Measurements from ENCODE around the gene RYR3. TPM values are rescaled to one million over a fixed set of nuclear protein-coding genes. Genes with fewer than 3 reads are reported as not detected.
"Not testable (repeated sequence)": the region's sequence is repeated elsewhere in the genome, so short reads cannot be mapped to it uniquely, and the experiment has no call there.

RYR3 gene
- total and polyA plus RNA-seq, 2 donors = 1.4 to 10.4 TPM

DNA sequence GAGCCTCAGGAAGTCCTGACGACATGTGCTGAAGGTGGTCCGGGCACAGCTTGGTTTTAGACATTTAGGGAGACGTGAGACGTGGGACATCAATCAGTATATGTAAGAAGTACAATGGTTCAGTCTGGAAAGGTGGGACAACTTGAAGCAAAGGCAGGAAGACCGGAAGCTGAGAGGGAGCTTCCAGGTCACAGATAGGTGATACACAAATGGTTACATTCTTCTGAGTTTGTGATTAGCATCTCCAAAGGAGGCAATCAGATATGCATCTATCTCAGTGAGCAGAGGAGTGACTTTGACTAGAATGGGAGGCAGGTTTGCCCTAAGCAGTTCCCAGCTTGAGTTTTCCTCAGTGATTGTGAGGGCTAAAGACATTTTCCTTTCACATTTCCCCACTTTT is 282.1 kb downstream of the RYR3 start:
- no peaks in the 10 kb centered on the region for H3K4me1 ChIP-seq (ENCODE audit: control insufficient read depth in 2 of 2, insufficient read depth in 2 of 2, low read length in 2 of 2)
- H3K27me3 ChIP-seq (ENCODE audit: control insufficient read depth in 2 of 2, insufficient read depth in 1 of 2, low read length in 1 of 2) = no peaks in the 10 kb centered on the region
- no peak for DNase-seq (ENCODE audit: low read depth in 6 of 9, low spot score in 9 of 9)
- no peak overlapping the region for H3K27ac ChIP-seq (ENCODE audit: low read depth in 1 of 2, low read length in 1 of 2)
- H3K4me3 ChIP-seq (ENCODE audit: low read length in 2 of 2) = no peak overlapping the region
- H3K36me3 ChIP-seq (ENCODE audit: control insufficient read depth in 2 of 2, insufficient read depth in 2 of 2, low read length in 1 of 2) = no peaks in the 10 kb centered on the region
- no peaks in the 10 kb centered on the region for H3K9me3 ChIP-seq (ENCODE audit: control insufficient read depth in 2 of 2, insufficient read depth in 1 of 2, low read length in 1 of 2)
- WGBS = 93% methylated on average over 5 of the region's 5 CpGs

DNA sequence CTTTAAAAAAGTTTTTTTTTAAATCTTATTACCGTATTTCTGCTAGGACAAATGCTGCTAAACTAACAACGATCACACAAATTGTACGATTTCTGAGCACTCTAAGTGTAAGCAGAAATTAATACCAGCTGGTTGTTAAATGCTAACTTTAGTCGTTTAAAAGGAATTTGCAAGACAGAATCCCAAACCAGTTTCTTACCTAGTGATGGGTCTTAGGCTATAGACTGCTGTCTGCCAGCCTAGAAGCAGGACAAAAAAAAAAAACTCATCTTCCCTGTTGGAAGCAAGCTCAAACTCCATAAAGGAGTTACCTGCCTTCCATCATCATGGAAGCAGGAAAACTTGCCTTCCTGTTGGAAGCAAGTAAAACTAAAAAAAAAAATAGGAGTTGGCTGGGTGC is 287.6 kb downstream of the RYR3 start:
- not testable (repeated sequence) for H3K4me3 ChIP-seq (ENCODE audit: low read length in 2 of 2); H3K27ac ChIP-seq (ENCODE audit: low read depth in 1 of 2, low read length in 1 of 2); H3K4me1 ChIP-seq (ENCODE audit: control insufficient read depth in 2 of 2, insufficient read depth in 2 of 2, low read length in 2 of 2); DNase-seq (ENCODE audit: low read depth in 6 of 9, low spot score in 9 of 9); H3K36me3 ChIP-seq (ENCODE audit: control insufficient read depth in 2 of 2, insufficient read depth in 2 of 2, low read length in 1 of 2); H3K9me3 ChIP-seq (ENCODE audit: control insufficient read depth in 2 of 2, insufficient read depth in 1 of 2, low read length in 1 of 2); H3K27me3 ChIP-seq (ENCODE audit: control insufficient read depth in 2 of 2, insufficient read depth in 1 of 2, low read length in 1 of 2)
- 77% methylated on average over 4 of the region's 4 CpGs for WGBS

GRCh38 chr15:33600212-33600611 is 289.4 kb downstream of the RYR3 start:
- H3K36me3 ChIP-seq (ENCODE audit: control insufficient read depth in 2 of 2, insufficient read depth in 2 of 2, low read length in 1 of 2) = no peaks in the 10 kb centered on the region
- H3K4me3 ChIP-seq (ENCODE audit: low read length in 2 of 2) = no peak overlapping the region
- no peaks in the 10 kb centered on the region for H3K27me3 ChIP-seq (ENCODE audit: control insufficient read depth in 2 of 2, insufficient read depth in 1 of 2, low read length in 1 of 2)
- no peaks in the 10 kb centered on the region for H3K4me1 ChIP-seq (ENCODE audit: control insufficient read depth in 2 of 2, insufficient read depth in 2 of 2, low read length in 2 of 2)
- no peak overlapping the region for H3K27ac ChIP-seq (ENCODE audit: low read depth in 1 of 2, low read length in 1 of 2)
- WGBS = 89% methylated on average over 7 of the region's 7 CpGs
- DNase-seq (ENCODE audit: low read depth in 6 of 9, low spot score in 9 of 9) = no peak
- H3K9me3 ChIP-seq (ENCODE audit: control insufficient read depth in 2 of 2, insufficient read depth in 1 of 2, low read length in 1 of 2) = no peaks in the 10 kb centered on the region

- no peak for DNase-seq (ENCODE audit: low read depth in 6 of 9, low spot score in 9 of 9)
- H3K27me3 ChIP-seq (ENCODE audit: control insufficient read depth in 2 of 2, insufficient read depth in 1 of 2, low read length in 1 of 2) = no peaks in the 10 kb centered on the region
- WGBS = 95% methylated on average over 4 of the region's 4 CpGs
Measured at GRCh38 chr15:33601461-33601860, 290.7 kb downstream of the RYR3 start.

GRCh38 chr15:33608714-33609113 is 297.9 kb downstream of the RYR3 start:
- Histone ChIP-seq H3K9me3 (ENCODE audit: control insufficient read depth in 2 of 2, insufficient read depth in 1 of 2, low read length in 1 of 2) (no peaks in the 10 kb centered on the region), H3K36me3 (ENCODE audit: control insufficient read depth in 2 of 2, insufficient read depth in 2 of 2, low read length in 1 of 2) (no peaks in the 10 kb centered on the region), H3K4me1 (ENCODE audit: control insufficient read depth in 2 of 2, insufficient read depth in 2 of 2, low read length in 2 of 2) (no peaks in the 10 kb centered on the region), H3K27ac (ENCODE audit: low read depth in 1 of 2, low read length in 1 of 2) (no peak overlapping the region), H3K4me3 (ENCODE audit: low read length in 2 of 2) (no peak overlapping the region), H3K27me3 (ENCODE audit: control insufficient read depth in 2 of 2, insufficient read depth in 1 of 2, low read length in 1 of 2) (no peaks in the 10 kb centered on the region)
- no peak for DNase-seq (ENCODE audit: low read depth in 6 of 9, low spot score in 9 of 9)
- WGBS = 85% methylated on average over 7 of the region's 7 CpGs

More at GRCh38 chr15:33601461-33601860, 290.7 kb downstream of the RYR3 start:
- Histone ChIP-seq H3K4me3 (ENCODE audit: low read length in 2 of 2) (no peak overlapping the region), H3K36me3 (ENCODE audit: control insufficient read depth in 2 of 2, insufficient read depth in 2 of 2, low read length in 1 of 2) (no peaks in the 10 kb centered on the region), H3K27ac (ENCODE audit: low read depth in 1 of 2, low read length in 1 of 2) (no peak overlapping the region), H3K9me3 (ENCODE audit: control insufficient read depth in 2 of 2, insufficient read depth in 1 of 2, low read length in 1 of 2) (no peaks in the 10 kb centered on the region), H3K4me1 (ENCODE audit: control insufficient read depth in 2 of 2, insufficient read depth in 2 of 2, low read length in 2 of 2) (no peaks in the 10 kb centered on the region)

DNA sequence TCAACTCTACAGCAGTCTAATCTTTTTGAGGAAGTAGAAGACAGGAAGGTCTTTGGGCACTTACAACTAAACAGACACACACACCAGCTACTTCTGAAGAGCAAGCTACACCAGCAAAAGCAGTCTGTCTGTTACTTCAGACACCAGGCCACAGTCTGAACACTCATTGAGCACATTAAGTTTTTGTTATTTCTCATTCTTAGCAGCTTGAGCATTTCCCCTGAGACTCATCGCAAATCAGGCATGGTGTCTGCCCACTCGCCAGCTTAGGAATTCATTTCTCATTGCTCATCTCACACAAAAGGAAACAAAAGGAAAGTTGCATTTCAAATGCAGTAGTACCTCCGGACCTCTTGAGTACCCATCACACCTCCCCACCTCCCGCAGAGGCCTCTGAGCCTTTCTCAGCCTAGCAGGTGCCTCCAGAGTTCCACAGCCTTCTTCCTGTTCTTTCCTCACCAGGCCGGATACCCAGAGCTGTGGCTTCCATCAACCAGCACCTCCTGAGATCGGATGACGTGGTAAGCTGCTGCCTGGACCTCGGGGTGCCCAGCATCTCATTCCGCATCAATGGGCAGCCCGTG is 302.0 kb downstream of the RYR3 start:
- no peaks in the 10 kb centered on the region for H3K4me1 ChIP-seq (ENCODE audit: control insufficient read depth in 2 of 2, insufficient read depth in 2 of 2, low read length in 2 of 2)
- H3K27ac ChIP-seq (ENCODE audit: low read depth in 1 of 2, low read length in 1 of 2) = no peak overlapping the region
- no peak overlapping the region for H3K4me3 ChIP-seq (ENCODE audit: low read length in 2 of 2)
- no peak for DNase-seq (ENCODE audit: low read depth in 6 of 9, low spot score in 9 of 9)
- no peaks in the 10 kb centered on the region for H3K36me3 ChIP-seq (ENCODE audit: control insufficient read depth in 2 of 2, insufficient read depth in 2 of 2, low read length in 1 of 2)
- no peaks in the 10 kb centered on the region for H3K27me3 ChIP-seq (ENCODE audit: control insufficient read depth in 2 of 2, insufficient read depth in 1 of 2, low read length in 1 of 2)
- H3K9me3 ChIP-seq (ENCODE audit: control insufficient read depth in 2 of 2, insufficient read depth in 1 of 2, low read length in 1 of 2) = no peaks in the 10 kb centered on the region
- WGBS = 93% methylated on average over 10 of the region's 10 CpGs

GRCh38 chr15:33616475-33616874 is 305.7 kb downstream of the RYR3 start:
- Histone ChIP-seq H3K27me3 (ENCODE audit: control insufficient read depth in 2 of 2, insufficient read depth in 1 of 2, low read length in 1 of 2) (no peaks in the 10 kb centered on the region), H3K9me3 (ENCODE audit: control insufficient read depth in 2 of 2, insufficient read depth in 1 of 2, low read length in 1 of 2) (no peaks in the 10 kb centered on the region), H3K4me3 (ENCODE audit: low read length in 2 of 2) (no peak overlapping the region), H3K4me1 (ENCODE audit: control insufficient read depth in 2 of 2, insufficient read depth in 2 of 2, low read length in 2 of 2) (no peaks in the 10 kb centered on the region), H3K36me3 (ENCODE audit: control insufficient read depth in 2 of 2, insufficient read depth in 2 of 2, low read length in 1 of 2) (no peaks in the 10 kb centered on the region), H3K27ac (ENCODE audit: low read depth in 1 of 2, low read length in 1 of 2) (no peak overlapping the region)
- no peak for DNase-seq (ENCODE audit: low read depth in 6 of 9, low spot score in 9 of 9)
- 26% methylated on average over 3 of the region's 3 CpGs for WGBS

DNA sequence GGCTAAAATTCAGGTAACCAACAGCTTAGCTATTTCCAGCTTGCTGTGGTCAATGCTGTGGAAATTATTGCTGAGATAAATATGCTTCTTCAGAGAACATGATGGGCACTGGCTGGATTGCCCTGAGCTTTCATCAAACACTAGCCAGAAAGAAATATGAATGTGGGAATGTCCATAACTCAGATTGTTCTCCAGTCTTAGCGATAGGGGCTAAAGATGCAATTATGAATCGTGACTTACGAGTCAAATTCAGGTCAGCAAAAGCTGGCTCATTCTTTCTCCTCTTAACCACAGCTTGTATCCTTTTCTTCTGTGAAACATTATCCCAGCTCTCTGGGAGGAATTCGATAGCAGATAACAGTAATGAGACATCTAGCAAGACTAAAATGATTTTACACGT is 307.6 kb downstream of the RYR3 start:
- H3K9me3 ChIP-seq (ENCODE audit: control insufficient read depth in 2 of 2, insufficient read depth in 1 of 2, low read length in 1 of 2) = no peaks in the 10 kb centered on the region
- 93% methylated on average over 5 of the region's 5 CpGs for WGBS
- no peaks in the 10 kb centered on the region for H3K27me3 ChIP-seq (ENCODE audit: control insufficient read depth in 2 of 2, insufficient read depth in 1 of 2, low read length in 1 of 2)
- H3K27ac ChIP-seq (ENCODE audit: low read depth in 1 of 2, low read length in 1 of 2) = no peak overlapping the region
- H3K36me3 ChIP-seq (ENCODE audit: control insufficient read depth in 2 of 2, insufficient read depth in 2 of 2, low read length in 1 of 2) = no peaks in the 10 kb centered on the region
- no peak for DNase-seq (ENCODE audit: low read depth in 6 of 9, low spot score in 9 of 9)
- H3K4me3 ChIP-seq (ENCODE audit: low read length in 2 of 2) = no peak overlapping the region
- H3K4me1 ChIP-seq (ENCODE audit: control insufficient read depth in 2 of 2, insufficient read depth in 2 of 2, low read length in 2 of 2) = no peaks in the 10 kb centered on the region

DNA sequence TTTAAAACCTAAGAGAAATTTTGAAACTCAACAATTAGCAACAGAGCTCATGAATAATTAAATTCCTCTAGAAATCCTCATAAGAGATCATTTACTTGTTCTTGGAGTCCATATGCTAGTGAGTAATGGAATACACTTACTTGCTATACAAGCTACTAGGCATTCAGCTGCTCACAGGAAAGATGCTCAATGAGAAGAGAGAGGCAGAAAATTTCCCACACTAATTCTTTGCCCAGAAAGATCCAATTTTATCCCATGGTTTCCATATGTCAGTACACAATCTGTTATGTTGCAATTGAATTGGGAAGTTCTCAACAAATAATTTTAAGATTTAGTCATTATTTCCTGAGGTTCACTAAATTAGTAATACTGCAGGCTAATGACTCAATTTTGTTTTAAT is 310.4 kb downstream of the RYR3 start:
- Histone ChIP-seq H3K27ac (ENCODE audit: low read depth in 1 of 2, low read length in 1 of 2) (no peak overlapping the region), H3K9me3 (ENCODE audit: control insufficient read depth in 2 of 2, insufficient read depth in 1 of 2, low read length in 1 of 2) (no peaks in the 10 kb centered on the region), H3K27me3 (ENCODE audit: control insufficient read depth in 2 of 2, insufficient read depth in 1 of 2, low read length in 1 of 2) (no peaks in the 10 kb centered on the region), H3K36me3 (ENCODE audit: control insufficient read depth in 2 of 2, insufficient read depth in 2 of 2, low read length in 1 of 2) (no peaks in the 10 kb centered on the region), H3K4me1 (ENCODE audit: control insufficient read depth in 2 of 2, insufficient read depth in 2 of 2, low read length in 2 of 2) (no peaks in the 10 kb centered on the region), H3K4me3 (ENCODE audit: low read length in 2 of 2) (no peak overlapping the region)
- no peak for DNase-seq (ENCODE audit: low read depth in 6 of 9, low spot score in 9 of 9)

- WGBS = 95% methylated on average over 7 of the region's 7 CpGs
- no peak for DNase-seq (ENCODE audit: low read depth in 6 of 9, low spot score in 9 of 9)
- Histone ChIP-seq H3K4me3 (ENCODE audit: low read length in 2 of 2) (no peak overlapping the region), H3K9me3 (ENCODE audit: control insufficient read depth in 2 of 2, insufficient read depth in 1 of 2, low read length in 1 of 2) (no peaks in the 10 kb centered on the region), H3K36me3 (ENCODE audit: control insufficient read depth in 2 of 2, insufficient read depth in 2 of 2, low read length in 1 of 2) (no peaks in the 10 kb centered on the region), H3K27ac (ENCODE audit: low read depth in 1 of 2, low read length in 1 of 2) (no peak overlapping the region), H3K4me1 (ENCODE audit: control insufficient read depth in 2 of 2, insufficient read depth in 2 of 2, low read length in 2 of 2) (no peaks in the 10 kb centered on the region), H3K27me3 (ENCODE audit: control insufficient read depth in 2 of 2, insufficient read depth in 1 of 2, low read length in 1 of 2) (no peaks in the 10 kb centered on the region)
Measured at GRCh38 chr15:33623010-33623409, 312.2 kb downstream of the RYR3 start.
